ENCODE measurements around the gene HNRNPLL. TPM values are rescaled to one million over a fixed set of nuclear protein-coding genes. Genes with fewer than 3 reads are reported as not detected.

Gene HNRNPLL
- total and polyA plus RNA-seq, 2 experiments from 2014 or later: 42.5 to 53.4 TPM

DNA sequence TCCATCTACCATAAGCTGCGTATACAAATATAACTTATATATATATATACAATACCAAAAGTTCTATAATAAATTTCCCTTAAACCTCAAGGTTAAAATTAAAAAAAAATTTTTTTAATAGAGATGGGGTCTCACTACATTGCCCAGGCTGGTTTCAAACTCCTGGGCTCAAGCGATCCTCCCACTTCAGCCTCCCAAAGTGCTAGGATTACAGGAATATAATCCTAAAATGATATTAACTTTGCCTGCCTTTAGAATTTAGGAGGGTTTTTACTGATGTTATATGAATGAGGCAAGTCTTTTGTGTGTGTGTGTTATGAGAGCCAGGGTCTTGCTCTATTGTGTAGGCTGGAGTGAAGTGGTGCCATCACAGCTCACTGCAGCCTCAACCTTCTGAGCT is 49.2 kb downstream of the HNRNPLL start (continued):
- TF ChIP-seq CTCF (conservative IDR thresholded peaks at IDR 0.05; ENCODE audit: low read depth in 2 of 2) (no peak), POLR2AphosphoS5 (IDR thresholded peaks at IDR 0.05; ENCODE audit: low read depth) (no peak), REST (IDR thresholded peaks at IDR 0.05; ENCODE audit: unreplicated experiment) (no peak), EZH2phosphoT487 (IDR thresholded peaks at IDR 0.05; ENCODE audit: unreplicated experiment) (no peak), STAT1 (IDR thresholded peaks at IDR 0.05; ENCODE audit: unreplicated experiment) (no peak), EZH2 (IDR thresholded peaks at IDR 0.05; ENCODE audit: low read depth, unreplicated experiment) (no peak), ZNF114 (CRISPR knock-in tag; IDR thresholded peaks at IDR 0.05) (no peak)

GRCh38 chr2:38552259-38552658 is 50.5 kb downstream of the HNRNPLL start:
- H4K20me1 ChIP-seq (replicated peaks; ENCODE audit: insufficient read depth): no peaks in the 10 kb centered on the region
- no peaks in the 10 kb centered on the region for H3K9me2 ChIP-seq (ENCODE audit: insufficient read depth)
- no peak overlapping the region for H3K27ac ChIP-seq (ENCODE audit: low read depth)
- no peak overlapping the region for H3K4me3 Mint-ChIP-seq
- no peak overlapping the region for H3K4me3 ChIP-seq
- H3K4me1 ChIP-seq (ENCODE audit: insufficient read depth): peaks cover 10% of the 10 kb centered on the region; the same call in 1 of the 2 replicates
- 0 out of 2 replicates have a peak, but pooled peaks cover 5% of the 10 kb centered on the region for H3F3A ChIP-seq (replicated peaks; ENCODE audit: low read depth)
- 0 out of 2 replicates have a peak overlapping the region, but pooled peaks have one; percentile 38 for H3K27ac Mint-ChIP-seq
- H3K4me1 Mint-ChIP-seq: peaks cover 14% of the 10 kb centered on the region; the same call in 2 of the 3 replicates
- no peaks in the 10 kb centered on the region for H3K79me2 ChIP-seq (replicated peaks; ENCODE audit: insufficient read depth)
- DNase-seq (ENCODE audit: low spot score): no peak
- peaks cover 3% of the 10 kb centered on the region; the same call in 1 of the 3 replicates for H3K36me3 Mint-ChIP-seq (ENCODE audit: low read depth)
- H3K36me3 ChIP-seq (ENCODE audit: insufficient read depth): no peaks in the 10 kb centered on the region
- H3K4me2 ChIP-seq: no peak overlapping the region
- H2AFZ ChIP-seq: no peak overlapping the region
- H3K9me3 Mint-ChIP-seq: no peaks in the 10 kb centered on the region
- no peaks in the 10 kb centered on the region for H3K27me3 ChIP-seq (ENCODE audit: insufficient read depth)
- H3K27me3 Mint-ChIP-seq (ENCODE audit: insufficient read depth, low read depth, poor library complexity): peaks cover 4% of the 10 kb centered on the region
- no peak for ATAC-seq
- TF ChIP-seq CREB1 (CRISPR knock-in tag; IDR thresholded peaks at IDR 0.05; ENCODE audit: low read depth) (no peak), EZH2phosphoT487 (IDR thresholded peaks at IDR 0.05; ENCODE audit: unreplicated experiment) (no peak), POLR2AphosphoS5 (IDR thresholded peaks at IDR 0.05; ENCODE audit: low read depth) (no peak), REST (IDR thresholded peaks at IDR 0.05; ENCODE audit: unreplicated experiment) (no peak)
- TF ChIP-seq, protein P1, sequence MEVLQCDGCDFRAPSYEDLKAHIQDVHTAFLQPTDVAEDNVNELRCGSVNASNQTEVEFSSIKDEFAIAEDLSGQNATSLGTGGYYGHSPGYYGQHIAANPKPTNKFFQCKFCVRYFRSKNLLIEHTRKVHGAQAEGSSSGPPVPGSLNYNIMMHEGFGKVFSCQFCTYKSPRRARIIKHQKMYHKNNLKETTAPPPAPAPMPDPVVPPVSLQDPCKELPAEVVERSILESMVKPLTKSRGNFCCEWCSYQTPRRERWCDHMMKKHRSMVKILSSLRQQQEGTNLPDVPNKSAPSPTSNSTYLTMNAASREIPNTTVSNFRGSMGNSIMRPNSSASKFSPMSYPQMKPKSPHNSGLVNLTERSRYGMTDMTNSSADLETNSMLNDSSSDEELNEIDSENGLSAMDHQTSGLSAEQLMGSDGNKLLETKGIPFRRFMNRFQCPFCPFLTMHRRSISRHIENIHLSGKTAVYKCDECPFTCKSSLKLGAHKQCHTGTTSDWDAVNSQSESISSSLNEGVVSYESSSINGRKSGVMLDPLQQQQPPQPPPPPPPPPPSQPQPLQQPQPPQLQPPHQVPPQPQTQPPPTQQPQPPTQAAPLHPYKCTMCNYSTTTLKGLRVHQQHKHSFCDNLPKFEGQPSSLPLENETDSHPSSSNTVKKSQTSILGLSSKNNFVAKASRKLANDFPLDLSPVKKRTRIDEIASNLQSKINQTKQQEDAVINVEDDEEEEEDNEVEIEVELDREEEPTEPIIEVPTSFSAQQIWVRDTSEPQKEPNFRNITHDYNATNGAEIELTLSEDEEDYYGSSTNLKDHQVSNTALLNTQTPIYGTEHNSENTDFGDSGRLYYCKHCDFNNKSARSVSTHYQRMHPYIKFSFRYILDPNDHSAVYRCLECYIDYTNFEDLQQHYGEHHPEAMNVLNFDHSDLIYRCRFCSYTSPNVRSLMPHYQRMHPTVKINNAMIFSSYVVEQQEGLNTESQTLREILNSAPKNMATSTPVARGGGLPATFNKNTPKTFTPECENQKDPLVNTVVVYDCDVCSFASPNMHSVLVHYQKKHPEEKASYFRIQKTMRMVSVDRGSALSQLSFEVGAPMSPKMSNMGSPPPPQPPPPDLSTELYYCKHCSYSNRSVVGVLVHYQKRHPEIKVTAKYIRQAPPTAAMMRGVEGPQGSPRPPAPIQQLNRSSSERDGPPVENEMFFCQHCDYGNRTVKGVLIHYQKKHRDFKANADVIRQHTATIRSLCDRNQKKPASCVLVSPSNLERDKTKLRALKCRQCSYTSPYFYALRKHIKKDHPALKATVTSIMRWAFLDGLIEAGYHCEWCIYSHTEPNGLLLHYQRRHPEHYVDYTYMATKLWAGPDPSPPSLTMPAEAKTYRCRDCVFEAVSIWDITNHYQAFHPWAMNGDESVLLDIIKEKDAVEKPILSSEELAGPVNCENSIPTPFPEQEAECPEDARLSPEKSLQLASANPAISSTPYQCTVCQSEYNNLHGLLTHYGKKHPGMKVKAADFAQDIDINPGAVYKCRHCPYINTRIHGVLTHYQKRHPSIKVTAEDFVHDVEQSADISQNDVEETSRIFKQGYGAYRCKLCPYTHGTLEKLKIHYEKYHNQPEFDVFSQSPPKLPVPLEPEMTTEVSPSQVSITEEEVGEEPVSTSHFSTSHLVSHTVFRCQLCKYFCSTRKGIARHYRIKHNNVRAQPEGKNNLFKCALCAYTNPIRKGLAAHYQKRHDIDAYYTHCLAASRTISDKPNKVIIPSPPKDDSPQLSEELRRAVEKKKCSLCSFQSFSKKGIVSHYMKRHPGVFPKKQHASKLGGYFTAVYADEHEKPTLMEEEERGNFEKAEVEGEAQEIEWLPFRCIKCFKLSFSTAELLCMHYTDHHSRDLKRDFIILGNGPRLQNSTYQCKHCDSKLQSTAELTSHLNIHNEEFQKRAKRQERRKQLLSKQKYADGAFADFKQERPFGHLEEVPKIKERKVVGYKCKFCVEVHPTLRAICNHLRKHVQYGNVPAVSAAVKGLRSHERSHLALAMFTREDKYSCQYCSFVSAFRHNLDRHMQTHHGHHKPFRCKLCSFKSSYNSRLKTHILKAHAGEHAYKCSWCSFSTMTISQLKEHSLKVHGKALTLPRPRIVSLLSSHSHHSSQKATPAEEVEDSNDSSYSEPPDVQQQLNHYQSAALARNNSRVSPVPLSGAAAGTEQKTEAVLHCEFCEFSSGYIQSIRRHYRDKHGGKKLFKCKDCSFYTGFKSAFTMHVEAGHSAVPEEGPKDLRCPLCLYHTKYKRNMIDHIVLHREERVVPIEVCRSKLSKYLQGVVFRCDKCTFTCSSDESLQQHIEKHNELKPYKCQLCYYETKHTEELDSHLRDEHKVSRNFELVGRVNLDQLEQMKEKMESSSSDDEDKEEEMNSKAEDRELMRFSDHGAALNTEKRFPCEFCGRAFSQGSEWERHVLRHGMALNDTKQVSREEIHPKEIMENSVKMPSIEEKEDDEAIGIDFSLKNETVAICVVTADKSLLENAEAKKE (CRISPR knock-in tag; IDR thresholded peaks at IDR 0.05): no peak
